Forelimb muscle (tissue), 1 donor: ENCODE results near the gene NTRK3. TPM values are rescaled to one million over a fixed set of nuclear protein-coding genes. Genes with fewer than 3 reads are reported as not detected.

ENCODE experiments used
- DNase-seq: peaks from one replicate; pipeline ENCODE4 v3.0.0-alpha.2; 2013; ENCODE audit warnings: low read depth
- polyA plus RNA-seq: library from polyadenylated mRNA; unstranded; fragments of 120-200 nt; gene quantifications from one replicate; pipeline ENCODE4 v1.2.1, GENCODE V29; 2013; ENCODE audit not compliant: insufficient read length

Gene NTRK3
- polyA plus RNA-seq, 1 donor = 2.6 TPM

DNA sequence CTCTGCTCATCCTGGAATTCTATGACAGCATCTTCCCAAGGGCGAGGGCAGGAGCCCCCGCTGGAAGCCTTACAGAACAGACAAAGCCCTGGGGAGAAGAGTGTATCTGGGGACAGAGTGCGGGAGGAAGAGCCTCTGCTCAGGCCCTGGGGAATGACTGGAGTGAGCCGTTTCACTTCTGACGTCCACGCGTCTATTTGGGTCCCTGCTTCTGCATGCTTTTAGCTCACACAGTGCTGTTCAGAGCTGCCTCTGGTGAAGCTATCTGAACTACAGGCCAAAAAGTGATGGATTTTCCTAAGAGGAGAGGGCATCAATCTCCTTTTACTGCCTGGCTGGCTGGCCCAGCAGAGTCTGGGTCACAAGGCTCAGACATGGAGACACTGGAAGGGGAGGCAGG, 311.8 kb downstream of the NTRK3 start:
- no peak for DNase-seq

DNA sequence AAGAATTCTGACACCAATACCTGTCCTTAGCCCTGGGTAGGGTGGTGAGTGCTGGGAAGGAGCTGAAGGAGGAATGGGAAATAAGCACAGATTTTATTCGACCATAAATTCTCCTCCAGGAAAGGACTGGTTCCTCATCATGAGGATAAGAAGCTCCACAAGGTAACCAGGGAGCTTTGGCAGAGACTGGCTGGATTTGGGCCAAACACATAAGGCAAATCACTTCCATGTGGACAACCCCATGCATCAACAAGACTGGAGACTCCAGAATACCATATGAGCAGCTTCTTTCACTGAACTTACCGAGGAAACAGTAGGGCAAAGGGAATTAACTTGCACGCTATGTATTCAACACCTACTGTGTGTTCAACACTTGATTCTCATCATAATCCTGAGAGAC, 312.5 kb downstream of the NTRK3 start:
- DNase-seq = no peak

DNA sequence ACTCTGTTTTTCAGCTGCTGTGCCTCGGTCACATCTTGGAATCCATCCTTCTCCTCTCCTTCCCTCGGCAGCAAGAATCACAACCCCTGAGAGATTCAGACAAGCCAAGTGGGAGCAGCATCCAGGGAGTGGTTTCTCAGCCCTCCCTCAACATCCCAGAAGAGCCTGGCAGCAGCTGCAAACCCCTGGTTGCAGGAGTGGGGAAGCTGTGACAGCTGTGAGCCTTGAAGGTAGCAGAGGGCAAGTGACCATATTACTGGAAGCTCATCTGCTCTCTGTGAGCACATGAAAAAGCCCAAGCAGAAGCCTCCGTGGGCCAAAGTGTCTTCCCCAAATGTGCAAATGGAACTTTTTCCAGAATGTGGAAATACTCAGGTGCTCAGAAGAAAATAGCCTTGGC, 312.9 kb downstream of the NTRK3 start:
- DNase-seq = no peak

DNA sequence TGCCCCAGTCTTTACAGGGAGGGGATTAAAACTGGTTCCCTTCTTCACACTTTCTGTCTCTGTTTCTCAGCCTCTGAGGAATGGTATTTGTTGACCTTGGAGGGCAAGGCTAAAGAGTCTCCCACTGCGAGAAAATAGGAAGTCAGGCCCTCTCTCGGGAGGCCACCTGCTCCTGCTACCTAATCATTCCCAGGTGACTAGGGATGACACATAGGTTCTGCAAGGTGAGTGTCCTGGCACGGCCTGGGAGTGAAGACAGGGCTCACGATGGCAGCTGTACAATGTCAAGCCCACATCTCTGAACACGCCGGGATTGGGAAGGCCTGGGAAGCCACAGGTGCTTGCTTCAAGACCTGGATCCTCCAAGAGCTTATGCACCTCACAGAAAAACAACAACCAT, 314.2 kb downstream of the NTRK3 start:
- DNase-seq = no peak

DNA sequence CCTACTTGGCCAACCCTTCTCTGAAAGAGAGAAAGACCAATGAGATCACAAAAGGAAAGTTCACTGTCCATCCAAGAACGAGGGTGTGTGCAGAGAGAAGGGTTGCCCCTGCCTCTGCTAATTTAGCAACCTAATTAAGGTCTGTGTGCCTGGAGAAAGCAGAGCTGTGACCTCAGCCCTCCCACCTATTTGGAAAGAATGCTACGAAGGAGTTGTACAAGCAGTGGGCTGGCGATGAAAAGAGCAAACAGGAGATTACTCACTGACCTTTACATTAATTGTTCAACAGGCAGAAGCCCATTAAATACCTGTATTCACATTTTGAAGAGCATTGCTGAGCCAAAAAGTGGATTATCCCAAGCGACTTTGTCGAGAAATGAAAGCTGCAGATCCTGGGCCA, 314.9 kb downstream of the NTRK3 start:
- no peak for DNase-seq

DNA sequence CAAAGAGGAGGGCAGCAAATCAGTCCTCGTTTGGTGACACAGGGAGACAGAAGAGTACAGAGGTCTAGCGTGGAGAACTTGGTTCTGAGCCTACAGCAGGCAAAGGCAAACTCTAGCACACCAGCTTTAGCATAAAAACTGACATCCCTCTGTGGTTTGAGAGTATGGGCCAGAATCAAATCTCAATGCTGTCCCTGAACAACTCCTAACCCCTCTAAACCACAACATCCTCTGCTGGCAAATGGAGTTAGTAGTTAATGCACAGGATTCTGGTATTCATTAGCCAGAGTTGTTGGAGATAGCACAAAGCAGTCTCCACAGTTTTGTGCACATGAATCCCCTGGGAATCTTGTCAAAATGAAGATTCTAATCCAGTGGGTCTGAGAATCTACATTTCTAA, 315.8 kb downstream of the NTRK3 start:
- no peak for DNase-seq

DNA sequence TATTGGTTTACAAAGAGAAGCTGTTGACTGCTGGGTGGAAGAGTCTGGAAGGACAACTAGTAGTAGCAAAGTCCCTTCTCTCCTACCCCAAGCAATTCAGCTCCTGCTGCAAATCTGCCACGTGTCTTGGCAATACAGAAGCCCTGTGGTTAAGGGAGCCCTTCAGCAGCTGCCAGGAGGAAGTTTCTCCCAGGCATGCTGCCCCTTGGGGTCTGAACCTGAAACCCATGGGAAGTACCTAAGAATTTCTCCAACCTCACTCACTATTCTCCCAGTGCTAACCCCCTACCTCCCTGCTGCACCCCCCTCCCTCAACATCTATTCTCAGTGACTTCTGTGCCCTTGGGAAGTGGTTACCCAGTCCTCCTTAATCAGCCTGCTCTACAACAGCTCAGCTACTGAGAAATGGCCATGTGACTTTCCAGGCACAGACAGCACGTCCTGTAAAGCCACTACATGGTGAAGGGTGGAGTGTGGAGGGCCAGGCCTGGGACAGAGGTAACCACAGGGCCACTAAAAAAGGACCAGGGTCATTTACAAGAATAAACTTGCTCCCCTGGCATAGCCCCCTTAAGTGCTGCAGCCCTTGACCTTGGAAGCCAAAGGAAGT, 316.6 kb downstream of the NTRK3 start:
- no peak for DNase-seq

DNA sequence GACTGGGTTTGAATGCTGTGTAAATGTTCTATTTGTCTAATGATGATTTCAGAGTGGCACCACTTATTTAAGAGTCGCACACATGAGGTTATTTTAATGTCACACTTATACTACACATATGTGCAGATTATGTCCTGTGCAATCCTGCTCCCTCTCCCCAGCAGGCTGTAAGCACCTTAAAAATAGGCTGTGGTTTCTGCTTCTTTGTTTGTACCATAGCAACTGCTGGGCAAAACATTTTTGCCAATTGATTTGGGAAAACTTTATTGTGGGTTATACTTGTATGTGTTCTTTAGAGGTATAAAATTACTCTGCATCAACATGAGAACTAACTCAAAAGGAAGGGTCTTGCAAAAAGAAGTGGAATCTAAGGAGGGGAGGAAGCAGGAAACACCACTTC, 318.5 kb downstream of the NTRK3 start:
- no peak for DNase-seq

DNA sequence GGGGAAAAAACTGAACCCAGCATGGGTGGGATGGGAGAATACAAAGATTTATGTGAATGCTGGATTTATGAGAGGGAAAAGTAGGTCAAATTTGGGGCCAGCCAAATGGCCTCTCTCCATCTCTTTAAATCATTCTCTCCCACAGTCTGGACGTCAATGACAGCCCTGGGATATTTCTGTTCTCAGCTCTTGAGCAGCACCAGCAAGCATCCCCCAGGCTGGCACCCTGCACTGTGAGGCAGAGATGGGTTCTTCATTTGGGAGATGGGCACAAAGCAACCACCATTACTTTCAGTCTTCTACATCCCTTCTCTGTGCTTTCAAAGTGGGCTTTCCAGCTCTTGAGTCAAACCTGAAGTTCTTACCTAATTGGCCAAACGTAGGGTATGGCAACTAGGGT, 321.0 kb downstream of the NTRK3 start:
- DNase-seq = no peak

DNA sequence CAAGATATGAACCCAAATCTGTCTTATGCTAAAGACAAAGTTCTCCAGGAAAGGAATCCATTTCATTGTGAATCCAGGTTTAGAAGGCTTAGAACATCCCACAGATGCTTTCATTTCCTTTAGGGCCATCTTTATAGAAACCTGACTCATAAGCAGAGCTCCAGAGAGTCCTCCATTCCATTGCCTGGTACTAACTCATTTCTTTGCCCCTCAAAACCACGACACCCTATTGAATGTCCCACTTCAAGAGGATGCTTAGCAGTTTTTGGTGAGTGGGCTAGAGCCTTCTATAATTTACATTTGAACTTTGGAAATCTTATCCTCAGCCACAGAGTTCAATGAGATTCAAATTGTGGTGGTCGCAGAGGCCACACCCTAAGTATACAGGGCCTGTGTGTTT, 325.0 kb downstream of the NTRK3 start:
- no peak for DNase-seq

DNA sequence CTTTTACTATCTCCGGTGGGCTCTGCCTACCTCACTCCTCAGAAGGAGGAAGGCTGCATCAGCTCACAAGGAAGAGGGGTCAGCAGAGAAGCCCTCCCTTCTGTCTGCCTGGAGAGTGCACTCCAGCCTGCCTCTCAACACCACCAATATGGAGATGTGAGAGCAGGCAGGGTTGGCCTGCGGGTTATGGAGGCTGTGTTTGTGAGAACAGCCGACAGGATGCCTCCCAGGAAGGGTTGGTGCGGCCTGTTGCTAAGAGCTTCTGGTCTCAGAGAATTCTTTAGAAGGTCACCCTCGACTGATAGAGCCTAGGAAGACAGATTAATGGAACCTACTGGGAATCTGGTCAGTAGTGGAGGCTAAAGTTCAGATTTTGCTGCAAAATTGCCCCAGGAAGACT, 326.1 kb downstream of the NTRK3 start:
- no peak for DNase-seq

DNA sequence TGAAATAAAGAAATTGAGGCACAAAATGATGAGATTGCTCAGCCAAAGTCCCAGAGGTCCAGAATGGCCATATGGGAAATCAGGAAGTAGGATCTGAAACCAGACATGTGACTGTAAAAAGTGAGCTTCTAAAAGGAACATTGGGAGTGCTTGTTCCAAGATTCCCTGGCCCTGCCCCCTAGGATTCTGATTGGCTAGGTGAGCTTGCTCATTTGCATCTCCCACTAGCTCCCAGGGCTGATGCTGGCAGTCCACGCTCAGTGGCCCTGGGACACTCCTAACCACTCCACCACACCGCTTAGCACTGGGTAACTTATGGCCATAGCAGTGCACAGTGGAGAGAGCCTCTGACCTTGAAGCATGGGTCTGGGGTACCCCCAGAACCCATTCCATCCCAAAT, 326.7 kb downstream of the NTRK3 start:
- no peak for DNase-seq

DNA sequence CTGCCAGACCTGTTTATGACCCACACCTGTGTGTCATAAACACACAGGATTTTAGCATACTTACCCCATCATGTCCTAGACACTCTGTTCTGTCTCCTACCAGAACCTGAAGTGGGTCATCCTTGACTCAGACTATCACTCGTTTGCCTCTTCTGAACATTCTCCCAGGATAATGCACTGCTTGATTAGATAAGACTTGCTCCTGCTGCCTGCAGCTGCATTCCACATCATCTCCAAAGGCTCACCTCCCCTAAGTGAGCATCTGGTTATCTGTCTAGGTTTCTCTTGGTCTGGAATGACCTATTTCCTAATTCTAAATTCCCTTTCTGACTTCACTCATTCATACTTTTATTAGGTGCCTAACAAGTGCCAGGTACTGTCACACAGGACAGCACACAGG, 332.1 kb downstream of the NTRK3 start:
- DNase-seq = no peak

DNA sequence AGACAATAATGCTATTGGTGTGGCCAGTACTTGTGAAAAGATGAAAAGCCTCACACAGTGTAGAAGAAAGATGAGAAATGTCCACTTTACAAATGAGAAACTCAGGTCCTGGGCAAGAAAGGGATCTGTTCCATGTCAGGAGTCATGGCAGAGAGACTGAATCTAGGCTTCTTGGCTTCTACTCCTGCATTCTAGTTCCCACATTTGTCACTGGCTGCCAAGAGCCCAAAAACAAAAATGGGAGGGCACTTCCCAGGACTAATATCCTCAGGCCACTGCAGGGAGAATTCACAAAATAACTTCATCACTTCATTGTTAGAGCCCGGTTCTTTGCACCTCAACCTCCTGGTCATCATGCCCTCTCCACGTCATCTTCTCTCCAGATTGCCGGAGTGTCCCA, 337.5 kb downstream of the NTRK3 start:
- no peak for DNase-seq

DNA sequence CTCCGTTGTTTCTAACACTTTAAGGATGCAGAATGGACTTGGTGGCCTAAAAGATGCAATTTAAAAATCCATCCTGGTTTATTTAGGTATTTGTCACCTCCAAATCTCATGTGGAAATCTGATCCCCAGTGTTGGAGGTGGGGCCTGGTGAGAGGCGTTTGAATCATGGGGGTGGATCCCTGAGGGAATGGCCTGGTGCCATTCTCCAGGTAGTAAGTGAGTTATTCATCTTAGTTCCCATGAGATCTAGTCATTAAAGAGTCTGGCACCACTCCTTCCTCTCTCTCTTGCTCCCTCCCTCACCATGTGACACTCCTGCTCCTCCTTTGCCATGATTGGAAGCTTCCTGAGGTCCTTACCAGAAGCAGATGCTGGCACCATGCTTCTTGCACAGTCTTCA, 339.1 kb downstream of the NTRK3 start:
- DNase-seq = no peak

DNA sequence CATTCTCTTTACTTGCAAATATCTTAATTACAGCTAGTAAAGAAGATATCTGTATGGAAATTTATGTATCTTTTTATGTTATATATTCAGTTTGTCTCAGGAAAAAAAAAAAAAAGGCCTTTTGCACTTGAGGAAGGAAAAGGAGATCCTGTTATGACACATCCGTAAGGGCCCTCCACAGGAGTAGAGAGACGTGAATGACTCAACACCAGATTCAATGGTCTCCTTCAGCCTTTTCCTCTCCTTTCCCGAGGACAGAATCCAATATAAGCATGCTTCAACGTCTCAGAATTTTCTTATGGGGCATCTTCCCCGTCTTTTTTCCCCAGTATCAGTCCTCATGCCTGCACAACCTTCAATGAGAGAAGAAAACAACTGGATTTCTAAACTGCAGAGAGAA, 340.3 kb downstream of the NTRK3 start:
- DNase-seq = no peak

DNA sequence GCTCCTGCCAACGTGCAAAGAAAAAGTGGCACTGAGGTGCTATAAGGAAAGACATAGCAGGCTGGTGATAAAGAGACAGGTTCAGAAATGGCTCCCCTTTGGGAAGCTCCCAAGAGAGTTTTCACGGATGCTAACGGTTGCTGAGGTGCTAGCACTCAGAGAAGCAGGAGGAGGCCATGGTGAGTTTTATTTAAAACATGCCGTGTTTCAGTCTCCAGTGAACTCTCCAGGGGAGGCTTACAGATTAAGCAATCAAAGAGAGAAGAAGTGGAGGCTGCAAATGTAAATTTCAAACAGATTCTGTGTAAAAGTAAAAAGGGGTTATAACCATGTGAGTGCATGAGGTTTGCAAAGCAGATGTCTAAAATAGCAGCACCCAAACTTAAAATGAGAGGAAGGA, 346.2 kb downstream of the NTRK3 start:
- no peak for DNase-seq

DNA sequence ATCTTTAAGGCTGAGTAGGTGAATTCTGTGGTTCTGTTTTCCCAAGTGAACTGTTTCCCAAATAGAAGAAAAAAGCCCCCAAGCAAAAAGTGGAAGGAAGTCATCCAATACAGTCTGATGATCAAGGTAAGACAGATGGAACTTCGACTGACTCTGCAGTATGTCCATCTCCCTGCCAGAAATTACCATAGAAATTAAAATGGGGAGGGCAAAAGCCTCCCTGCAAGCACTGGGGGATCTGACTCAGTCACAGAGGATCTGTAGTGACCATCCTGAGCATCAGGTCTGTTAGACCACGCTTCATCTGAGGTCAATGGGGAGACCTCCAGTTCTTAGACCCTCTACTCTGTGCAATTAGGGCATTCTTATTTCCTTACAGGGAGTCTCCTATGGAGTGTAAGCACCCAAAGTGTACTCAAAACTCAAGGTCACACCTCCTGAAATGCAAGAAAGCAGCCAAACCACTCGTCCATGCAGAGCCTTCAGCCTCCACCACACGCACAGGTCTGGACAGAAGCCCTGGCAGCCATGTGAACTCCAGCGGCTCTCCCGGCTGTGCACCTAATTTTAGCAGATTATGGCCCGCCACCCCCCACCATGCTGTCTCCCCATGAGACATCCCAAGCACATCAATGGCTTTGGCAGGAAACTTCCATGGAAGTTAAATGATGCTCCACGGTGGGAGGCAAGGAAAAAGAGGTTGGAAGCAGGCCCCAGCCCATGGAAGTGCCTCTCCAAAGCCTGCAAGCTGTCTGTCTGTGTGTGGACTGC, 348.7 kb downstream of the NTRK3 start:
- DNase-seq = no peak

DNA sequence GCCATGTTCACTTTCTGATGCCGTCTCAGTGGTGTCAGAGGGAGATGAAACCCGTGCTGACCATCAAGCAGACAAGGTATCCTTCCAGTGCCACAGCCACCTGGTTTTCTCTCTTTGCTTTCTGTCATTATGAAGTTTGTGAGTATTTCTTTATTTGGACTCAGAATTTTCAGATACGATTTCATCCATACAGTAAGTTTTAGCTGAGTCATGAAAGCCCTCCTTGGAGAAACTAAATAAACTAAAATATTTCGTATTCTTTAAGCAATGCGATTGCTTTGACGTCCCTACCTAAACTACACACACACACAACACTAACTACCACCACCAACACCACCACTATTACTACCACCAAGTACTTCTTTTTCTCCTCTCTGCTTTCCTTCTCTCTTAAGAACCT, 350.1 kb downstream of the NTRK3 start:
- no peak for DNase-seq

DNA sequence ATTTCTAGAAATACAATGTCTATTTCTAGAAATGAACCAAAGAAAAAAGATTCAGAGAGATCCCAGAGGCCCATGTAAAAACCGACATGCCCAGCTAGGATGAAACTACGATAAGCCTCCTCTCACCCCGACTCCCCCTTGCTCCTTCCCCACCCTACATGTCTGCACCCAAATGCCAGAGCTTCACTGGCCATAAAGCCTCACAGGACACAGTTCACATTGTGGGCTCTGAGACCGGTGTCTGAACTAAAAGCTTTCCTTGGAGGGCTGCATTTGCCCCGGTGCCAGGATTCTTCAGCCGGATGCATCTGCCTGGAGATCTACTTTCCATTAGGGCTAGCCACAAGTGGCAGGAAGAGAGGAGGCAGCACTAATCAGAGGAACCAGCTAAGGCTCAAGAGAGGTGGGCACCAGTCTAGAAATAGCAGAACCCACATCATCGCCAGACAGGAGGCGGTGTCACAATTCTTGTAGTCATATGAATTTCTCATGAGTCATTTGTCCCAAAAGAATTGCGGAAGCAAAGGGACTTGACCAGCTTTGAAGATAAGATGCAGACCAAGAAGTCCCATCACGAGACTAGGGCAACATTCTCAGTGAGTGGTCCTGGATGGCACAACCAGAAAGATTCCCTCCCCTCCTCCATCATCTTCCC, 353.6 kb downstream of the NTRK3 start:
- no peak for DNase-seq

DNA sequence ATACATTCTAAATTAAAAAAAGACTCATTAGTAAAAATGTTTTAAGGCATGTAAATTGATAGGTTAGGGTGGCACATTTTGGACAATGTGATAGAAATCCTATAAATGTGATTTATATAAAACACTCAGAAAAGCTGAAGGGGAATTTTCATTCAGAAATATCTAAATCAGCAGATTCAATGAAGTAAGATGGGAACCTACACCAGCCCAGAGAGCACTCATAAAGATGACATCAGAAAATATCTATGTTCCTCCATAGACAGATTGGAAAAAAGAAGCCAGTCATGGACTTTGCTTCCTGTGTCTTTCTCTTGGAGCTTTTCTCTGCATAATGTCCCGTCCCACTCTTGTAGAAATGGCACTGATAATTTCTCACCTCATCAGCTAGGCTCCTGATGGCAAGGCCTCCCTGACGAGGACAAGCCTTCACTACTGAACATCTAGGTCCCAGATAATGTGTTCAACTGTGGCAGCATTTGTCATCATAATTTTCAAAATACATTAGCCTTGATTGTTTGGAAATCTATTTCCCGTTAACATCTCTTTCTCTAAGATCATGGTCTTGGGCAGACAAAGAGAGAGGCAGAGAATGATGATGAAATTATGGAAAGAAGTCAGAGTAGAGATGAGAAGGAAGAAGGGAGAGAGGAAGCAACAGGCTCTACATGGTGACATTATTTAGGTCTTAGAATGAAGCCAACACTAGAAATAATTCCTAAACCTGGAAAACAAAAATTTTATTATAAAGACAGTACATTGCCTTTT, 354.4 kb downstream of the NTRK3 start:
- no peak for DNase-seq

DNA sequence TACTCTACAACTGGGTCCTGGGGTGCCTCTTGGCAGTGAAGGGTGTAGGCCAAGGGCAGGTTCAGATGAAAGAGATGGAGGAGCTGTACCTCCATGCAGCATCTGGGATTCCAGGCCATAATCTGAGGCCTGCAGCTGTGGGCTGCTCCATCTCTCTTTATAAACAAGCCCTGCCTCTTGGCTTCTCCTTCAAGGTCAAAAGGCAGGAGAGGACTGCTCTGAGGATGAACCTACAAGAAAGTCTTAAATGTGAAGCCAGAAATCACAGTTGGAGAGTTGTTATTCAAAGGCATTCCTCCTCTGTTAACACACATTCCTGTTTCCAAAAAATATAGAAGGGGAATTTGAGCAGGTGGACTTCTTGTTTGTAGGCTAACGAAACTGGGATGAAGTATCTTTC, 355.5 kb downstream of the NTRK3 start:
- no peak for DNase-seq

DNA sequence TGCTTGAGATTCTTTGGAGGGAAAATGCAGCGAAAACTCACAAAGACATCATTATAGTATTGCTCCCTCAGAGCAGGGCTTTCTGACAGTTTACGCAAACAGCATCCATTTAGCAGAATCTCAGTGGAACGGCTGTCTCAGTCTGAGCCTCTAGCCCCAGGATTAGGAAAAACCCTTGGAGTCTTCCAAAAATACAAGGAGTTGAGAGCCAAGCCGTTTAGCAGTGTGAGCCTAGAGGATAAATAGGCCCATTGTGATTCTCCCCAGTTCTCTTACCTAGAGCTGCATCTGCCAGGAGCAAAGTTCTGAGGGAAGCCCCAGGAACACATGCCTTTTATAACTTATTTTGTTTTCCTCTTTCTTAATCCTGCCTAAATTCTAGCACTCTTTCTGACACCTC, 359.6 kb downstream of the NTRK3 start:
- no peak for DNase-seq
